Smooth muscle cell (in vitro differentiated cells): Measurements from ENCODE around the gene GTSE1. TPM values are rescaled to one million over a fixed set of nuclear protein-coding genes. Genes with fewer than 3 reads are reported as not detected.

Experiments
- DNase-seq: peaks from one replicate; lab custom pipeline; 2025; ENCODE audit not compliant: unreplicated experiment; lab: John Stamatoyannopoulos, UW
- H2AFZ ChIP-seq: fragments of 200-600 bp; sonication (generic); 2 replicates; pipeline ENCODE4 v1.6.0; 2016; ENCODE audit warnings: antibody characterized with exemption, low read depth, mild to moderate bottlenecking
- H3F3A ChIP-seq: fragments of 200-600 bp; sonication (generic); 2 replicates; pipeline ENCODE4 v1.6.0; 2017; ENCODE audit warnings: antibody characterized with exemption, low read depth
- H3K27ac ChIP-seq: fragments of 200-600 bp; sonication (generic); 2 replicates; pipeline ENCODE4 v1.5.1; 2016; ENCODE audit warnings: low read depth, mild to moderate bottlenecking
- H3K27me3 ChIP-seq: fragments of 200-600 bp; sonication (generic); 2 replicates; pipeline ENCODE4 v1.6.1; 2016; ENCODE audit warnings: low read depth, mild to moderate bottlenecking
- H3K36me3 ChIP-seq: fragments of 200-600 bp; sonication (generic); 2 replicates; pipeline ENCODE4 v1.5.1; 2016; ENCODE audit warnings: low read depth
- H3K4me1 ChIP-seq: fragments of 200-600 bp; sonication (generic); 2 replicates; pipeline ENCODE4 v1.5.1; 2016; ENCODE audit warnings: low read depth
- H3K4me2 ChIP-seq: fragments of 200-600 bp; sonication (generic); 2 replicates; pipeline ENCODE4 v1.6.0; 2016; ENCODE audit warnings: mild to moderate bottlenecking
- H3K4me3 ChIP-seq: fragments of 200-600 bp; sonication (generic); 2 replicates; pipeline ENCODE4 v1.5.1; 2016; ENCODE audit warnings: mild to moderate bottlenecking
- H3K79me2 ChIP-seq: fragments of 200-600 bp; sonication (generic); 2 replicates; pipeline ENCODE4 v1.6.0; 2016; ENCODE audit warnings: low read depth, mild to moderate bottlenecking
- H3K9ac ChIP-seq: fragments of 200-600 bp; sonication (generic); 2 replicates; pipeline ENCODE4 v1.6.0; 2016; ENCODE audit warnings: low read depth
- H3K9me3 ChIP-seq: fragments of 200-600 bp; sonication (generic); replicated peaks from 2 replicates; pipeline ENCODE4 v1.5.1; 2016; ENCODE audit warnings: low read depth
- H4K20me1 ChIP-seq: fragments of 200-600 bp; sonication (generic); 2 replicates; pipeline ENCODE4 v1.6.0; 2016; ENCODE audit warnings: low read depth
- WGBS: methylation state at CpG from one replicate; pipeline ENCODE4 v1.1.7; 2016; ENCODE audit warnings: low lambda C conversion rate; 5-methylcytosine and 5-hydroxymethylcytosine counted together
- polyA plus RNA-seq: library from polyadenylated mRNA; unstranded; fragments of >200 nt; fragmentation: Nextera tagmentation; extraction: Ambion mirVana; gene quantifications from 2 replicates; pipeline ENCODE4 v1.2.1, GENCODE V29; 2016
- total RNA-seq: library from RNA; depleted of rRNA; stranded (reverse); fragments of >200 nt; gene quantifications from 2 replicates; pipeline ENCODE4 v1.2.3, GENCODE V29; 2014
- TF ChIP-seq, protein P1 (sequence below): fragments of 200-600 bp; sonication (generic); IDR thresholded peaks from 2 replicates; pipeline ENCODE4 v1.5.1; 2017; ENCODE audit warnings: borderline replicate concordance, mild to moderate bottlenecking, antibody characterized with exemption; ENCODE audit not compliant: insufficient read depth, poor library complexity, severe bottlenecking

GTSE1 gene
- total and polyA plus RNA-seq, 2 experiments from 2014 or later: 3.6 to 6.8 TPM

DNA sequence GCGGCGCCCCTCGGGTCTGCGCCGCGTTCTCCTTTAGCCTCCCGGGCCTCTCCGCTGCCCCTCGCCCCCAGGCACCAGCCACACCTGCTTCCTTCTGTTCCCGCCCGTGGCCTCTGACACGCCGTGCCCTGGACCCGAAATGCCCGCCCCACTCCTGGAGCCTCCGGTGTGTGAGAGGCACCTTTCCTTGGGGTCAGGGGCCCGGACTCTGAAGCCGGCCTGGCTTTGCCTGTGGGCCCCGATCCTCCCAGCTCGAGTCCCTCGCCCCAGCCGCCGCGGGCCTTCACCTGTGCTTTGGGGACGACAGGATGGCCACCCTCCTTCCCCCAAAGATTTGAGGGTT is 45.9 kb upstream of the GTSE1 start:
- Histone ChIP-seq H3K9ac (peak overlapping the region; percentile 26), H4K20me1 (no peaks in the 10 kb centered on the region)
- WGBS: 58% methylated on average over 24 of the region's 25 CpGs

GRCh38 chr22:46251266-46251665 is 45.4 kb upstream of the GTSE1 start:
- Histone ChIP-seq H3K4me2 (peak overlapping the region; percentile 92), H3K27me3 (no peaks in the 10 kb centered on the region), H3K4me3 (no peak overlapping the region), H3K36me3 (no peaks in the 10 kb centered on the region), H3K9ac (no peak overlapping the region), H3K79me2 (no peaks in the 10 kb centered on the region), H3K4me1 (peaks cover 13% of the 10 kb centered on the region), H3K27ac (no peak overlapping the region), H3F3A (no peaks in the 10 kb centered on the region), H2AFZ (no peak overlapping the region), H3K9me3 (no peaks in the 10 kb centered on the region), H4K20me1 (no peaks in the 10 kb centered on the region)
- WGBS: 96% methylated on average over 7 of the region's 7 CpGs
- no peak for DNase-seq
- TF ChIP-seq, protein P1, sequence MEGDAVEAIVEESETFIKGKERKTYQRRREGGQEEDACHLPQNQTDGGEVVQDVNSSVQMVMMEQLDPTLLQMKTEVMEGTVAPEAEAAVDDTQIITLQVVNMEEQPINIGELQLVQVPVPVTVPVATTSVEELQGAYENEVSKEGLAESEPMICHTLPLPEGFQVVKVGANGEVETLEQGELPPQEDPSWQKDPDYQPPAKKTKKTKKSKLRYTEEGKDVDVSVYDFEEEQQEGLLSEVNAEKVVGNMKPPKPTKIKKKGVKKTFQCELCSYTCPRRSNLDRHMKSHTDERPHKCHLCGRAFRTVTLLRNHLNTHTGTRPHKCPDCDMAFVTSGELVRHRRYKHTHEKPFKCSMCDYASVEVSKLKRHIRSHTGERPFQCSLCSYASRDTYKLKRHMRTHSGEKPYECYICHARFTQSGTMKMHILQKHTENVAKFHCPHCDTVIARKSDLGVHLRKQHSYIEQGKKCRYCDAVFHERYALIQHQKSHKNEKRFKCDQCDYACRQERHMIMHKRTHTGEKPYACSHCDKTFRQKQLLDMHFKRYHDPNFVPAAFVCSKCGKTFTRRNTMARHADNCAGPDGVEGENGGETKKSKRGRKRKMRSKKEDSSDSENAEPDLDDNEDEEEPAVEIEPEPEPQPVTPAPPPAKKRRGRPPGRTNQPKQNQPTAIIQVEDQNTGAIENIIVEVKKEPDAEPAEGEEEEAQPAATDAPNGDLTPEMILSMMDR: no peak

More for the DNA sequence above, 45.9 kb upstream of the GTSE1 start:
- Histone ChIP-seq H3K4me1 (peaks cover 13% of the 10 kb centered on the region), H3F3A (no peaks in the 10 kb centered on the region), H3K9me3 (no peaks in the 10 kb centered on the region), H3K4me2 (peak overlapping the region; percentile 92), H2AFZ (peak overlapping the region; percentile 77), H3K27ac (no peak overlapping the region), H3K4me3 (peak overlapping the region; percentile 67), H3K36me3 (no peaks in the 10 kb centered on the region), H3K27me3 (no peaks in the 10 kb centered on the region), H3K79me2 (no peaks in the 10 kb centered on the region)
- TF ChIP-seq, protein P1: no peak
- DNase-seq: no peak

GRCh38 chr22:46251816-46252380 is 44.8 kb upstream of the GTSE1 start:
- Histone ChIP-seq H3K4me2 (peak overlapping the region; percentile 92), H2AFZ (no peak overlapping the region)
- WGBS: 96% methylated on average over 9 of the region's 9 CpGs

More at GRCh38 chr22:46251816-46252380, 44.8 kb upstream of the GTSE1 start:
- Histone ChIP-seq H3K4me3 (no peak overlapping the region), H3F3A (no peaks in the 10 kb centered on the region), H4K20me1 (no peaks in the 10 kb centered on the region), H3K27me3 (no peaks in the 10 kb centered on the region), H3K9ac (no peak overlapping the region), H3K36me3 (no peaks in the 10 kb centered on the region), H3K79me2 (no peaks in the 10 kb centered on the region), H3K9me3 (no peaks in the 10 kb centered on the region), H3K4me1 (peaks cover 13% of the 10 kb centered on the region), H3K27ac (no peak overlapping the region)
- DNase-seq: no peak
- TF ChIP-seq, protein P1: no peak
